GM12865 (cell line): ENCODE results near the gene BCL6B.

ENCODE experiments used
- DNase-seq: peaks from one replicate; pipeline ENCODE4 v3.0.0; 2010; ENCODE audit warnings: low read depth
- H3K4me3 ChIP-seq: 2 replicates; pipeline ENCODE4 v1.5.1; 2011; ENCODE audit warnings: mild to moderate bottlenecking, low read depth, low read length, control low read depth
- TF ChIP-seq, protein P1 (sequence below): IDR thresholded peaks from 2 replicates; pipeline ENCODE4 v1.5.1; 2011; ENCODE audit warnings: low read length, control low read depth, low read depth, inconsistent platforms; ENCODE audit not compliant: insufficient read depth; ENCODE audit errors: missing control alignments

Gene BCL6B

GRCh38 chr17:7011415-7011814 is 11.4 kb upstream of the BCL6B start:
- DNase-seq, result no peak
- peak overlapping the region; percentile 84 for H3K4me3 ChIP-seq
- TF ChIP-seq, protein P1, sequence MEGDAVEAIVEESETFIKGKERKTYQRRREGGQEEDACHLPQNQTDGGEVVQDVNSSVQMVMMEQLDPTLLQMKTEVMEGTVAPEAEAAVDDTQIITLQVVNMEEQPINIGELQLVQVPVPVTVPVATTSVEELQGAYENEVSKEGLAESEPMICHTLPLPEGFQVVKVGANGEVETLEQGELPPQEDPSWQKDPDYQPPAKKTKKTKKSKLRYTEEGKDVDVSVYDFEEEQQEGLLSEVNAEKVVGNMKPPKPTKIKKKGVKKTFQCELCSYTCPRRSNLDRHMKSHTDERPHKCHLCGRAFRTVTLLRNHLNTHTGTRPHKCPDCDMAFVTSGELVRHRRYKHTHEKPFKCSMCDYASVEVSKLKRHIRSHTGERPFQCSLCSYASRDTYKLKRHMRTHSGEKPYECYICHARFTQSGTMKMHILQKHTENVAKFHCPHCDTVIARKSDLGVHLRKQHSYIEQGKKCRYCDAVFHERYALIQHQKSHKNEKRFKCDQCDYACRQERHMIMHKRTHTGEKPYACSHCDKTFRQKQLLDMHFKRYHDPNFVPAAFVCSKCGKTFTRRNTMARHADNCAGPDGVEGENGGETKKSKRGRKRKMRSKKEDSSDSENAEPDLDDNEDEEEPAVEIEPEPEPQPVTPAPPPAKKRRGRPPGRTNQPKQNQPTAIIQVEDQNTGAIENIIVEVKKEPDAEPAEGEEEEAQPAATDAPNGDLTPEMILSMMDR, result no peak

GRCh38 chr17:7011942-7012254 is 11.0 kb upstream of the BCL6B start:
- H3K4me3 ChIP-seq, result peak overlapping the region; percentile 84
- TF ChIP-seq, protein P1, result no peak
- DNase-seq, result no peak

- TF ChIP-seq, protein P1, result peak; percentile 65
- H3K4me3 ChIP-seq, result peak overlapping the region; percentile 84
- DNase-seq, result peak; percentile 99
Observed at GRCh38 chr17:7014261-7014994, 8.4 kb upstream of the BCL6B start.

- DNase-seq, result peak; percentile 87
- TF ChIP-seq, protein P1, result no peak
- peak overlapping the region; percentile 70 for H3K4me3 ChIP-seq
Observed at GRCh38 chr17:7014995-7015958, 7.6 kb upstream of the BCL6B start.

DNA sequence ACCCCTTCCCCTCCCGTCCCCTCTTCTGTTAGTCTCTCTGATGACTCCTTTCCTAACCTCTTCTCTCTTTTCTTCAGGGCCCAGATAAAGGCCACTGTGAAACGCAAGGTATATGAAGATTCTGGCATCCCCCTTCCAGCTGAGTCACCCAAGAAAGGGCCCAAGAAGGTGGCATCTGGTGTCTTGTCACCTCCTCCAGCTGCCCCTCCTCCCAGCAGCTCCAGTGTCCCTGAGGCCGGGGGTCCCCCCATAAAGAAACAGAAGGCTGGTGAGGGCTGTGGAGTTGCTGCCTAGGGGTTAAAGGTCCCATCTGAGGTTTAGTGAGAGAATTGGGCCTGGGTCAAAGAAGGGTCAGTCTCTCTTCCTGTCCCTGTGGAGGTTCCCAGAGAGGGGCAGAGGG is 6.4 kb upstream of the BCL6B start:
- H3K4me3 ChIP-seq, result peak overlapping the region; percentile 70
- no peak for DNase-seq
- TF ChIP-seq, protein P1, result no peak

- no peak for DNase-seq
- no peak overlapping the region for H3K4me3 ChIP-seq
- TF ChIP-seq, protein P1, result no peak
Observed at GRCh38 chr17:7016886-7017826, 5.7 kb upstream of the BCL6B start.
